Measurements from ENCODE around the gene ETFDH.

Gene ETFDH

GRCh38 chr4:158750379-158750778 is 78.3 kb downstream of the ETFDH start:
- no peak for TF ChIP-seq REST (IDR thresholded peaks at IDR 0.05; ENCODE audit: insufficient read depth in 1 of 2, low read depth in 2 of 2, low read length in 2 of 2)
- TF ChIP-seq TAF1 (IDR thresholded peaks at IDR 0.05; ENCODE audit: borderline replicate concordance, insufficient read depth, low read length): no peak
- no peak for TF ChIP-seq SIN3A (IDR thresholded peaks at IDR 0.05; ENCODE audit: borderline replicate concordance, insufficient read depth, low read length)
- TF ChIP-seq POLR2AphosphoS5 (IDR thresholded peaks at IDR 0.05; ENCODE audit: low read depth, low read length): no peak
- no peak for TF ChIP-seq FOXP2 (optimal IDR thresholded peaks at IDR 0.05; ENCODE audit: borderline replicate concordance, extremely low read depth, extremely low read length, insufficient read depth)

- TF ChIP-seq REST (IDR thresholded peaks at IDR 0.05; ENCODE audit: insufficient read depth in 1 of 2, low read depth in 2 of 2, low read length in 2 of 2) (no peak), POLR2AphosphoS5 (IDR thresholded peaks at IDR 0.05; ENCODE audit: low read depth, low read length) (no peak)
These were observed 82.5 kb downstream of the ETFDH start for GRCh38 chr4:158754385-158755180.

GRCh38 chr4:158756588-158756987 is 84.5 kb downstream of the ETFDH start:
- TF ChIP-seq SIN3A (IDR thresholded peaks at IDR 0.05; ENCODE audit: borderline replicate concordance, insufficient read depth, low read length) (no peak), TAF1 (IDR thresholded peaks at IDR 0.05; ENCODE audit: borderline replicate concordance, insufficient read depth, low read length) (no peak), FOXP2 (optimal IDR thresholded peaks at IDR 0.05; ENCODE audit: borderline replicate concordance, extremely low read depth, extremely low read length, insufficient read depth) (no peak), REST (IDR thresholded peaks at IDR 0.05; ENCODE audit: insufficient read depth in 1 of 2, low read depth in 2 of 2, low read length in 2 of 2) (no peak), POLR2AphosphoS5 (IDR thresholded peaks at IDR 0.05; ENCODE audit: low read depth, low read length) (no peak)

GRCh38 chr4:158758142-158758541 is 86.0 kb downstream of the ETFDH start:
- TF ChIP-seq REST (IDR thresholded peaks at IDR 0.05; ENCODE audit: insufficient read depth in 1 of 2, low read depth in 2 of 2, low read length in 2 of 2) (no peak), SIN3A (IDR thresholded peaks at IDR 0.05; ENCODE audit: borderline replicate concordance, insufficient read depth, low read length) (no peak), POLR2AphosphoS5 (IDR thresholded peaks at IDR 0.05; ENCODE audit: low read depth, low read length) (no peak), TAF1 (IDR thresholded peaks at IDR 0.05; ENCODE audit: borderline replicate concordance, insufficient read depth, low read length) (no peak), FOXP2 (optimal IDR thresholded peaks at IDR 0.05; ENCODE audit: borderline replicate concordance, extremely low read depth, extremely low read length, insufficient read depth) (no peak)

GRCh38 chr4:158758703-158759102 is 86.6 kb downstream of the ETFDH start:
- TF ChIP-seq REST (IDR thresholded peaks at IDR 0.05; ENCODE audit: insufficient read depth in 1 of 2, low read depth in 2 of 2, low read length in 2 of 2): no peak
- TF ChIP-seq POLR2AphosphoS5 (IDR thresholded peaks at IDR 0.05; ENCODE audit: low read depth, low read length): no peak
- no peak for TF ChIP-seq FOXP2 (optimal IDR thresholded peaks at IDR 0.05; ENCODE audit: borderline replicate concordance, extremely low read depth, extremely low read length, insufficient read depth)
- no peak for TF ChIP-seq SIN3A (IDR thresholded peaks at IDR 0.05; ENCODE audit: borderline replicate concordance, insufficient read depth, low read length)
- no peak for TF ChIP-seq TAF1 (IDR thresholded peaks at IDR 0.05; ENCODE audit: borderline replicate concordance, insufficient read depth, low read length)

Measured in PFSK-1 (cell line).